Transverse colon (tissue), 4 donors: ENCODE data around the gene NCKAP5. TPM values are rescaled to one million over a fixed set of nuclear protein-coding genes. Genes with fewer than 3 reads are reported as not detected.

Source experiments
- DNase-seq: peaks from one replicate; pipeline ENCODE4 v3.0.0-alpha.2; 2019
- H3K27ac ChIP-seq, 4 donors: fragments of 200-600 bp; sonication (generic); 2 replicates each; pipeline ENCODE4 v1.5.1; 2016 to 2018; ENCODE audit warnings: inconsistent platforms in 4 of 4
- H3K27me3 ChIP-seq: fragments of 200-600 bp; sonication (generic); 2 replicates; pipeline ENCODE4 v1.5.1; 2017; ENCODE audit warnings: inconsistent platforms
- H3K36me3 ChIP-seq, 4 donors: fragments of 200-600 bp; sonication (generic); 2 replicates each; pipeline ENCODE4 v1.5.1; 2017 to 2019; ENCODE audit warnings: inconsistent platforms in 4 of 4
- H3K4me1 ChIP-seq, 4 donors: fragments of 200-600 bp; sonication (generic); 2 replicates each; pipeline ENCODE4 v1.5.1; 2017 to 2020; ENCODE audit warnings: inconsistent platforms in 4 of 4
- H3K4me3 ChIP-seq, 4 donors: fragments of 200-600 bp; sonication (generic); 1 replicate in 1 of 4; 2 replicates in 3 of 4; pipeline versions ENCODE4 v1.5.1 to v1.6.1; 2017 to 2019; ENCODE audit warnings: inconsistent platforms in 4 of 4
- H3K9me3 ChIP-seq, 2 donors: fragments of 200-600 bp; sonication (generic); 2 replicates each; pipeline ENCODE4 v1.5.1; 2017 to 2019; ENCODE audit warnings: inconsistent platforms in 2 of 2
- EP300 ChIP-seq: sonication (generic); formaldehyde crosslinking; IDR thresholded peaks from one replicate; pipeline ENCODE4 v1.6.1; 2017; ENCODE audit warnings: antibody characterized with exemption, low read depth
- POLR2A ChIP-seq: fragments of 450-650 bp; IDR thresholded peaks from one replicate; pipeline ENCODE4 v1.6.1; 2016; ENCODE audit warnings: antibody characterized with exemption, mild to moderate bottlenecking, moderate library complexity
- POLR2AphosphoS5 ChIP-seq, 3 donors: sonication (generic); formaldehyde crosslinking; IDR thresholded peaks; one replicate each; pipeline ENCODE4 v1.6.1; 2016; ENCODE audit warnings: antibody characterized with exemption in 3 of 3
- WGBS, 2 donors: methylation state at CpG; one replicate each; pipeline ENCODE4 v1.1.5; 2018; ENCODE audit warnings: low coverage in 1 of 2; 5-methylcytosine and 5-hydroxymethylcytosine counted together
- in situ Hi-C, 4 donors: fragments of 200-750 bp; cut with MboI; loops; one replicate each; pipeline versions ENCODE4 v1.15.0 to v1.15.1; 2017; ENCODE audit warnings: low sequenced_read_pairs in 3 of 4, low pct_ligation_motif_present in 1 of 4, low pct_unique_long_range_greater_than_20kb in 1 of 4
- intact Hi-C: fragments of 100-400 bp; cut with DNase I; formaldehyde crosslinking; loops from one replicate; pipeline ENCODE4 v1.15.1; 2023; ENCODE audit warnings: low total_unique reads
- total RNA-seq, 4 donors: library from RNA; depleted of rRNA; stranded (reverse); fragments of >200 nt; gene quantifications; one replicate each; pipeline ENCODE4 v1.1.0, GENCODE V29; 2016
- TF ChIP-seq, protein P1 (sequence below), 5 experiments: fragments of 200-600 bp in 3 of 5; fragments of 450-650 bp in 2 of 5; sonication (generic) in 3 of 5; IDR thresholded peaks; 1 replicate in 2 of 5; 2 replicates in 3 of 5; pipeline ENCODE4 v1.5.1; 2016 to 2017; ENCODE audit warnings: antibody characterized with exemption in 5 of 5, inconsistent platforms in 3 of 5, mild to moderate bottlenecking in 2 of 5, moderate library complexity in 1 of 5

NCKAP5 gene
- total RNA-seq, 4 donors from 2014 or later = 1.1 to 10.9 (median 5.0) TPM

GRCh38 chr2:133434959-133435668 lies 133.1 kb downstream of the NCKAP5 start:
- Histone ChIP-seq H3K27me3 (no peaks in the 10 kb centered on the region), H3K9me3 (no peaks in the 10 kb centered on the region), H3K36me3 (no peaks in the 10 kb centered on the region), H3K4me3 (no peak overlapping the region), H3K4me1 (no peaks in the 10 kb centered on the region), H3K27ac (no peak overlapping the region)
- no peak for DNase-seq
- TF ChIP-seq EP300 (no peak), POLR2AphosphoS5 (IDR thresholded peaks at IDR 0.05) (no peak), POLR2A (no peak)
- TF ChIP-seq, protein P1, sequence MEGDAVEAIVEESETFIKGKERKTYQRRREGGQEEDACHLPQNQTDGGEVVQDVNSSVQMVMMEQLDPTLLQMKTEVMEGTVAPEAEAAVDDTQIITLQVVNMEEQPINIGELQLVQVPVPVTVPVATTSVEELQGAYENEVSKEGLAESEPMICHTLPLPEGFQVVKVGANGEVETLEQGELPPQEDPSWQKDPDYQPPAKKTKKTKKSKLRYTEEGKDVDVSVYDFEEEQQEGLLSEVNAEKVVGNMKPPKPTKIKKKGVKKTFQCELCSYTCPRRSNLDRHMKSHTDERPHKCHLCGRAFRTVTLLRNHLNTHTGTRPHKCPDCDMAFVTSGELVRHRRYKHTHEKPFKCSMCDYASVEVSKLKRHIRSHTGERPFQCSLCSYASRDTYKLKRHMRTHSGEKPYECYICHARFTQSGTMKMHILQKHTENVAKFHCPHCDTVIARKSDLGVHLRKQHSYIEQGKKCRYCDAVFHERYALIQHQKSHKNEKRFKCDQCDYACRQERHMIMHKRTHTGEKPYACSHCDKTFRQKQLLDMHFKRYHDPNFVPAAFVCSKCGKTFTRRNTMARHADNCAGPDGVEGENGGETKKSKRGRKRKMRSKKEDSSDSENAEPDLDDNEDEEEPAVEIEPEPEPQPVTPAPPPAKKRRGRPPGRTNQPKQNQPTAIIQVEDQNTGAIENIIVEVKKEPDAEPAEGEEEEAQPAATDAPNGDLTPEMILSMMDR (IDR thresholded peaks at IDR 0.05) = no peak
- in situ Hi-C loops (no loop called here), intact Hi-C loops (no loop called here)
- WGBS, 2 donors = 67 to 70% methylated on average over 3 to 5 of the region's 5 CpGs

- Histone ChIP-seq H3K36me3 (no peaks in the 10 kb centered on the region), H3K27me3 (no peaks in the 10 kb centered on the region), H3K4me1 (no peaks in the 10 kb centered on the region), H3K4me3 (no peak overlapping the region), H3K9me3 (no peaks in the 10 kb centered on the region), H3K27ac (no peak overlapping the region)
- in situ Hi-C loops = no loop called here
- 58 to 66% methylated on average over 5 of the region's 5 CpGs for WGBS, 2 donors
- intact Hi-C loops = no loop called here
- TF ChIP-seq EP300 (no peak), POLR2AphosphoS5 (IDR thresholded peaks at IDR 0.05) (no peak), POLR2A (no peak)
- TF ChIP-seq, protein P1 (IDR thresholded peaks at IDR 0.05) = no peak
- no peak for DNase-seq
These were observed 134.5 kb downstream of the NCKAP5 start for GRCh38 chr2:133433455-133434451.

DNA sequence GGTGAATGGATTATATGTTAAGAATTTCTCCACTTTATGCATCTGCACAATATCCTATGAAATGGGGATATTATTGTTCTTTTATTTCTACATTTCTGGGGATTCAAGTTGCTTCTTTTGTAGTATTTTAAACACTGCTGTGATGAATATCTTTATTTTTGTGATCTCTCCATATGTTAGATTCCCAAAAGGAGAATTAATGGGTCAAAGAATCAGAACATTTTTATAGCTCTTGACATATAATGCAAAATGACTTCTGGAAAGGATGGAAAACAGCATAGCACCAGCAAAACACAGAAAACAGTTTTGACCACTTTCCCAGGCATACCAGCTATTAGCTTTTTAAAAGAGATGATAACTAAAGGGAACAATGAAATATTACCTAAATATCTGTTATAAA lies 135.5 kb downstream of the NCKAP5 start:
- TF ChIP-seq EP300 (no peak), POLR2A (no peak), POLR2AphosphoS5 (IDR thresholded peaks at IDR 0.05) (no peak)
- TF ChIP-seq, protein P1 (IDR thresholded peaks at IDR 0.05) = no peak
- H3K27me3 ChIP-seq = no peaks in the 10 kb centered on the region
- intact Hi-C loops (no loop called here), in situ Hi-C loops (no loop called here)
- no peaks in the 10 kb centered on the region for H3K36me3 ChIP-seq
- H3K4me1 ChIP-seq = no peaks in the 10 kb centered on the region
- no peak overlapping the region for H3K27ac ChIP-seq
- no peak overlapping the region for H3K4me3 ChIP-seq
- no peaks in the 10 kb centered on the region for H3K9me3 ChIP-seq
- DNase-seq = no peak

- Histone ChIP-seq H3K4me3 (no peak overlapping the region), H3K27ac (no peak overlapping the region), H3K9me3 (no peaks in the 10 kb centered on the region), H3K4me1 (no peaks in the 10 kb centered on the region), H3K36me3 (no peaks in the 10 kb centered on the region), H3K27me3 (no peaks in the 10 kb centered on the region)
- TF ChIP-seq EP300 (no peak), POLR2AphosphoS5 (IDR thresholded peaks at IDR 0.05) (no peak), POLR2A (no peak)
- TF ChIP-seq, protein P1 (IDR thresholded peaks at IDR 0.05) = no peak
- in situ Hi-C loops = no loop called here
- 28 to 69% methylated on average over 4 of the region's 4 CpGs for WGBS, 2 donors
- no peak for DNase-seq
- intact Hi-C loops = no loop called here
These were observed 137.0 kb downstream of the NCKAP5 start for GRCh38 chr2:133431289-133431688.
